Caco-2 (cell line): ENCODE measurements around the gene PMM2. TPM values are rescaled to one million over a fixed set of nuclear protein-coding genes. Genes with fewer than 3 reads are reported as not detected.

Source experiments
- BruUV-seq: library from RNA; stranded (reverse); fragments of 400-500 nt; replicated peaks from 2 replicates; lab custom pipeline; 2021; lab: Mats Ljungman, UMichigan
- CTCF ChIA-PET: fragments of 300-600 bp; sonication (Branson Sonifier 250); formaldehyde crosslinking; loops from one replicate; lab custom pipeline; 2022; ENCODE audit warnings: antibody characterized with exemption; lab: Charles Lee
- POLR2A ChIA-PET: fragments of 300-600 bp; sonication (Branson Sonifier 250); formaldehyde crosslinking; loops from one replicate; lab custom pipeline; 2022; ENCODE audit warnings: antibody characterized with exemption; lab: Charles Lee
- DNase-seq, 2 experiments: peaks; one replicate each; pipeline versions ENCODE4 v3.0.0 to v3.0.0-alpha.2; 2020 to 2022
- H3K27me3 ChIP-seq: replicated peaks from 2 replicates; pipeline ENCODE4 v1.6.0; 2011; ENCODE audit warnings: low read length; ENCODE audit not compliant: control insufficient read depth, insufficient read depth
- H3K36me3 ChIP-seq: 2 replicates; pipeline ENCODE4 v1.5.1; 2011; ENCODE audit warnings: low read length; ENCODE audit not compliant: control insufficient read depth, insufficient read depth
- H3K4me1 ChIP-seq: fragments of 250-450 bp; sonication (Bioruptor Pico); 2 replicates; pipeline ENCODE4 v1.5.1; 2020; ENCODE audit warnings: mild to moderate bottlenecking
- H3K4me3 ChIP-seq: 2 replicates; pipeline ENCODE4 v1.5.1; 2011; ENCODE audit warnings: low read depth, mild to moderate bottlenecking, control low read depth, low read length
- H3K9me3 ChIP-seq: fragments of 250-450 bp; sonication (Bioruptor Pico); 2 replicates; pipeline ENCODE4 v1.5.1; 2020; ENCODE audit warnings: mild to moderate bottlenecking, moderate library complexity
- H3K27ac Mint-ChIP-seq: one replicate; pipeline ENCODE4 v1.8.0; 2022; ENCODE audit warnings: mixed read lengths; ENCODE audit not compliant: unreplicated experiment
- H3K27me3 Mint-ChIP-seq: one replicate; pipeline ENCODE4 v1.8.0; 2022; ENCODE audit warnings: mixed read lengths; ENCODE audit not compliant: insufficient read depth, unreplicated experiment
- H3K36me3 Mint-ChIP-seq: one replicate; pipeline ENCODE4 v1.8.0; 2022; ENCODE audit warnings: mild to moderate bottlenecking, mixed read lengths; ENCODE audit not compliant: insufficient read depth, unreplicated experiment
- H3K4me1 Mint-ChIP-seq: one replicate; pipeline ENCODE4 v1.8.0; 2022; ENCODE audit warnings: low read depth, mixed read lengths; ENCODE audit not compliant: unreplicated experiment
- H3K4me3 Mint-ChIP-seq: one replicate; pipeline ENCODE4 v1.8.0; 2022; ENCODE audit warnings: mild to moderate bottlenecking, moderate library complexity, mixed read lengths; ENCODE audit not compliant: unreplicated experiment
- H3K9me3 Mint-ChIP-seq: one replicate; pipeline ENCODE4 v1.8.0; 2022; ENCODE audit warnings: mixed read lengths; ENCODE audit not compliant: unreplicated experiment
- CTCF ChIP-seq, 2 experiments: fragments of 200-600 bp in 1 of 2; IDR thresholded peaks; 1 replicate in 1 of 2; 2 replicates in 1 of 2; pipeline versions ENCODE4 v1.5.1 to v1.8.0; 2011 to 2022; ENCODE audit warnings: antibody characterized with exemption in 1 of 2, control low read depth in 1 of 2, inconsistent platforms in 1 of 2, low read depth in 1 of 2, low read length in 1 of 2, mild to moderate bottlenecking in 1 of 2, moderate library complexity in 1 of 2; ENCODE audit not compliant: insufficient read depth in 1 of 2, severe bottlenecking in 1 of 2, unreplicated experiment in 1 of 2
- intact Hi-C: fragments of 100-400 bp; cut with micrococcal nuclease; formaldehyde crosslinking; loops from one replicate; pipeline ENCODE4 v1.10.0; 2022; ENCODE audit not compliant: unreplicated experiment
- total RNA-seq: library from RNA; stranded (reverse); gene quantifications from 2 replicates; pipeline ENCODE4 v1.2.3, GENCODE V29; 2022

Gene PMM2
- total RNA-seq, 1 experiment from 2014 or later, result 69.0 TPM

DNA sequence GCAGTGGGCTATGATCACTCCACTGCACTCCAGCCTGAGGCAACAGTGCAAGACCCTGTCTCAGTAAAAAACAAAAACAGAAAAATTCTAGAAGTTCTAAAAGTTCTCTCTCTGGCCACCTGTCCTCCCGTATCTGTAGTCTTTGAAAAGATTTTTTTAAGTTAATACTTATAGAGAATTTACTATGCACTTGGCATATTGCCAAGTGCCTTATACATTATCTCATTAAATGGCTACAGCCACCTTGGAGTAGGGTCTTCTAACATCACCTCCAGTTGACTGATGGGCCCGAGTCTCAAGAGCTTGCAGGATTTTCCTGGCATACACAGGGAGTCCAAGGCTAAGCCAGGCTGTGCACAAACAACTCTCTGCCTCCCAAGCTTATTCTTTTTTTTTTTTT, 44.9 kb upstream of the PMM2 start:
- H3K4me1 ChIP-seq, result peaks cover 43% of the 10 kb centered on the region
- H3K4me1 Mint-ChIP-seq, result peaks cover 24% of the 10 kb centered on the region
- no peaks in the 10 kb centered on the region for H3K27me3 Mint-ChIP-seq
- TF ChIP-seq CTCF (IDR thresholded peaks at IDR 0.05; ENCODE audit: insufficient read depth in 1 of 2, low read depth in 1 of 2, low read length in 1 of 2, severe bottlenecking in 1 of 2, unreplicated experiment in 1 of 2), result no peak
- intact Hi-C loops, result loop anchor here (1.0 to 2.0 kb wide), 2 partner anchors 44 to 74 kb away; partner anchors contain the start of genes PMM2 and TMEM186
- ChIA-PET POLR2A (no interaction called here), CTCF (no interaction called here)
- no peak overlapping the region for H3K27ac Mint-ChIP-seq
- H3K9me3 Mint-ChIP-seq, result no peaks in the 10 kb centered on the region
- no peak overlapping the region for H3K4me3 ChIP-seq
- H3K4me3 Mint-ChIP-seq, result no peak overlapping the region
- H3K36me3 ChIP-seq, result no peaks in the 10 kb centered on the region
- DNase-seq, result no peak
- no peaks in the 10 kb centered on the region for H3K9me3 ChIP-seq
- peaks cover 28% of the 10 kb centered on the region for H3K36me3 Mint-ChIP-seq
- H3K27me3 ChIP-seq, result no peaks in the 10 kb centered on the region
- BruUV-seq, result no TSS peak

DNA sequence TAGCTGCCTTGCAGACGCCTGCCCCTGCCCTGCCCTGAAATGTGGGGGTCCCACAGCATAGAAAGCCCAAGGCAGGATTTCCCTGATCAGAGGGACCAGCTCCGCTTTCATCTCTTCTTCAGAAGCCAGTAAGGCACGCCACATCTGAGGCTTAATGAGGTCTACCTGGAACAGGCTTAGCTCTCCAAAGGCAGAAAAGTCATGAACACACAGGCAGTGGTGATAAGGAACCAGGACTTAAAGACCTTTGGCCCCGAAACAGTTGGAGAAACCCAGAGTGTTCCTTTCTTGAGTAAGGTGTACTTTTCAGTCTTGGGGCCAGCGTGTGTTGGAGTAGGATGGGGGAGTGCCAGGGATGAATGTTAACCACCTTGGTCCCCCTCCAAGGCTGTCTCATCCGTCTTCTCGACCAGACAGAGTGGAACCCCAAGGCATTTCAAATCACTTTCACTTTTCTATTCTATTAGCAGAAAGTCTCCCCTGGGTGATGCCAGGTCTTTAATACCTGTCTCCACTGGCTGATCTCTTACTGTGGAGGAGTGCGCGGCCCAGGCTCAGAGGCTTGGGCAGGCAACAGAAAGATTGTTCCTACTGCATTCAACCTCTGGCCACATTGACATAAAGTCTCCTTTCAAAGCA, 44.1 kb upstream of the PMM2 start:
- CTCF ChIA-PET, result no interaction called here

GRCh38 chr16:8756755-8757154, 40.9 kb upstream of the PMM2 start:
- H3K9me3 Mint-ChIP-seq, result peaks cover 4% of the 10 kb centered on the region
- Histone ChIP-seq H3K36me3 (no peaks in the 10 kb centered on the region), H3K9me3 (no peaks in the 10 kb centered on the region), H3K4me1 (peaks cover 36% of the 10 kb centered on the region), H3K27me3 (no peaks in the 10 kb centered on the region), H3K4me3 (no peak overlapping the region)
- DNase-seq, result no peak
- no peaks in the 10 kb centered on the region for H3K27me3 Mint-ChIP-seq
- H3K36me3 Mint-ChIP-seq, result peaks cover 38% of the 10 kb centered on the region
- peaks cover 18% of the 10 kb centered on the region for H3K4me1 Mint-ChIP-seq
- H3K27ac Mint-ChIP-seq, result no peak overlapping the region
- H3K4me3 Mint-ChIP-seq, result no peak overlapping the region
- BruUV-seq, result no TSS peak
- intact Hi-C loops, result no loop called here
- ChIA-PET POLR2A (no interaction called here), CTCF (no interaction called here)
- no peak for TF ChIP-seq CTCF (IDR thresholded peaks at IDR 0.05; ENCODE audit: insufficient read depth in 1 of 2, low read depth in 1 of 2, low read length in 1 of 2, severe bottlenecking in 1 of 2, unreplicated experiment in 1 of 2)

More for the DNA sequence above, 44.1 kb upstream of the PMM2 start:
- H3K4me3 ChIP-seq, result no peak overlapping the region
- intact Hi-C loops, result loop anchor here (1.0 to 2.0 kb wide), 2 partner anchors 43 to 75 kb away; partner anchors contain the start of genes PMM2 and TMEM186
- POLR2A ChIA-PET, result no interaction called here
- no peaks in the 10 kb centered on the region for H3K9me3 ChIP-seq
- H3K36me3 ChIP-seq, result no peaks in the 10 kb centered on the region
- H3K4me3 Mint-ChIP-seq, result peak overlapping the region; percentile 42
- peaks cover 28% of the 10 kb centered on the region for H3K36me3 Mint-ChIP-seq
- H3K27me3 ChIP-seq, result no peaks in the 10 kb centered on the region
- peaks cover 43% of the 10 kb centered on the region for H3K4me1 ChIP-seq
- DNase-seq, result peak; percentile 59 to 74
- peak overlapping the region; percentile 89 for H3K27ac Mint-ChIP-seq
- BruUV-seq, result no TSS peak
- peaks cover 24% of the 10 kb centered on the region for H3K4me1 Mint-ChIP-seq
- H3K27me3 Mint-ChIP-seq, result no peaks in the 10 kb centered on the region
- no peak for TF ChIP-seq CTCF (IDR thresholded peaks at IDR 0.05; ENCODE audit: insufficient read depth in 1 of 2, low read depth in 1 of 2, low read length in 1 of 2, severe bottlenecking in 1 of 2, unreplicated experiment in 1 of 2)
- no peaks in the 10 kb centered on the region for H3K9me3 Mint-ChIP-seq
